Inflammatory macrophage treated with lipopolysaccharide for 4 hours (primary cell): ENCODE results near the gene C1QTNF6.

ENCODE experiments used
- DNase-seq: peaks from one replicate; pipeline ENCODE4 v3.0.0-alpha.2; 2020

C1QTNF6 gene

GRCh38 chr22:37186997-37187522, 987 bp downstream of the C1QTNF6 start:
- no peak for DNase-seq

GRCh38 chr22:37186228-37186996, 1.6 kb downstream of the C1QTNF6 start:
- peak; percentile 59 for DNase-seq

DNA sequence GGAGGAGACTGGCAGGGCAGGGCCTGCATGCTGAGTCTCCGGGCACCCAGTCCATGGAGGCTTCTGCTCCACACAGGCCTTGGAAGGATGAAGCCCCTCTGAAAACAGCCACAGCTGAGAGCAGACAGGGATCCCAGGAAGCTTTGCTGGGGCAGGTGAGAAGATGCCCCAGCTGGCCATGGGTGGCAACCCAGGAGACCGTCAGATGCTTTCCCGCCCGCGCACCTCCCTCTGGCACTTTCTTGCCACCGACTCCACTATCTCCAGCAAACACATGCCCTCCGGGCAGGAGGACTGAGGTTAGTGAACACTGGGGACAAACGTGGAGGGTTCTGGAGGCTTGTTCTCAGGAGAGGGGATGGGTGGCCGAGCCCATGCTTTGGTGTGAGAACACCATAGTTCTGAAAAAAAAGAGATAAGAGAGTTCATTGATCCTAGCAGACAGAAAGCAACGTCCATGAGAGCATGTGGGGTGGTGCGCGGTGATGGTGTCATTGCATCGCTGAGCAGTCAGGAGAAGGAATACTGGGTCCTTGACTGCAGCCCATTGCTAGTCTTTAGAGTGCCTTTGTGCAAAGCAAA, 2.3 kb downstream of the C1QTNF6 start:
- DNase-seq, result no peak

DNA sequence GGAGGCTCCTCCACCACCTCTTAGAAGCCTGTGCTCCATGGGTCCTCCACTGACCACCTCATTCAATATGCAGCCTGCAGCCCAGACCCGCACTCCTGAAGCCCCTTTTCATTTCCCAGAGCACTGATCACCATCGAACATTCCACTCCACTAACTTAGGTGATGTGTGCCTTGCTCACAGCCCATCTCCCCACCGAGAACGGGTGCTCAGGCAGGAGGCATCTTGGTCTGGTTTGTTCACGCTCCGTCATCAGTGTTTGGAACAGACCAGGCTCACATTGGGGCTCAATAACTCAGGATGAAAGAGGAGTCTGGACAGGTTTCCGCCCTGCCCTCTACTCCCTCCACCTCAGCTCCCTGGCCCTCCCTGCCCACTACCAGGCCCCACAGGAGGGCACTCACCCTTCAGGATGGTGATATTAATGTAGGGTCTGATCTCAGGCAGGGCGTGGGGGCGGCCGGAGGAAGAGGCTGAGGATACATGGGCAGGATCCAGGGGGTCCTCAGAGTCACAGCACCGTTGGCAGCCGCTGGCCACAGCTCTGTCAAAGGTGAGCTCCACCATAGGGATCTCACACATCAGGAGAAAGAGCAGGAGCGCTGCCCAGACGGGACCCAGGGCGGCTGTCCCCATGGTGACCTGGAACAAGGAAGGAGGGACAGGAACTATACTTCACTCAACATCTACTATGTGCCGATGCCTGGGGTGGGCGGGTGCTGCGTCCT, 3.1 kb downstream of the C1QTNF6 start:
- no peak for DNase-seq

GRCh38 chr22:37184380-37184755, 3.7 kb downstream of the C1QTNF6 start:
- no peak for DNase-seq

GRCh38 chr22:37183432-37184379, 4.3 kb downstream of the C1QTNF6 start:
- DNase-seq, result no peak

DNA sequence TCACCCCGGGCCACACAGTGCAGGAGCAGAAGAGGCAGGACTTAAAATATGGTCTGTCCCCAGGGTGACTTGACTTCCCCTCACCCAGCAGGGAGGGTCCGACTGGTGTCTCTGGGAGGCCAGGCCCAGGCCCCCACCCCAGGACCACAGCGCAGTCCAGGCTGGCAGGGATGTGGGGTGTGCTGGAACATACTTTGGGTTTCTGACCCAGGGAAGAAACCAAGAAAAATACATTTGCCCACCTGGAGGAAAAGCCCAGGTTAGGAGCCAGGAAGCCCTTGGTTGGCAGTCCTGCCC, 5.2 kb downstream of the C1QTNF6 start:
- DNase-seq, result no peak

- DNase-seq, result no peak
Observed at GRCh38 chr22:37182101-37182948, 5.7 kb downstream of the C1QTNF6 start.

DNA sequence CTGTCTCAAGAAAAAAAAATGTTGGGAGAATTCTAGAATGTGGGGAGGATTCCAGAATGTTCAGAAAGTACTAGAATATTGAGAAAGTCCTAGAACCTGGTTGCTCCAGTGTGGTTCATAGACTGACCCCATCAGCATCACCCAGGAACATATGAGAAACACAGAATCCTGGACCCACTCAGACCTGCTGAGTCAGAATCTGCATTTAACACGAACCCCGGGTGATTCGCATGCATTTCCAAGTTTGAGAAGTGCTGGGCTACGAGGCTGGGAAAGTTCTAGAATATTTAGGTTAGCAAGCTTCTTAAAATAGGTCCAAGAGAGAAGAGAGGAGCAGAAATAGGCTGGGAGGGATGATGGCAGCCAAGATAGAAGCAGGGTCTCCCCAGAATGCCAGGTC, 6.4 kb downstream of the C1QTNF6 start:
- no peak for DNase-seq

DNA sequence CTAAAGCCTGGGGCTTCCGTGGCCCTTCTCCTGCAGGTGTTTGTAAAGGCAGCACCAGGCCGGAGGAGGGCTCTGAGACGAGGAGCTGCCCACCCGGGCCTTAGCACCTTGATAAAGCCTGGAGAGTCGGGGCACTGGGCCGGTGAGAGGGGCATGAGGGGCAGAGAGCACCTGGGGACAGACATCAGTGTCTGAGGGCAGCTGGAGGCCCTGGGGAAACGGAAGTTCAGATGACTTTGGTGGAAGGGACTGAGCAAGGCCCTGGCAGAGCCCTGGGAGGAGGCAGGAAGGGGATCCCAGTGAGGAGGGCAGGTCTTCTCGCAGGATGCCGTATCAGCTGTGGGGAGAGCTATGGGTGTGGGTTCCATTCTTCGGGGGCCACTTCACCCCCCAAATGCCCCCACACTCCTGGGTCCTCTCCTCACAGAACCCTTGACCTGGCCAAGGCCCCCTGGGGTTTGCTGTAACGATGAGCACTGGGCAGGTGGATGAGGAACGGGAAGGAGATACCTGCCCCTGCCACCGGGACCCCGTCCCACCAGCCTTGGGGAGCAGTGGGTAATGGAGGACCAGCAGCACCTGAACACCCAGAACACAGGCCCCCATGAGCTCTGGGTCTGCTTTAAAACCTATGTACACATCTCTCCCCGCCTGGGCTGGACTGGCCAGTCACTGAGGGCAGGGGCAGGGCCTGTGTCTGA, 7.4 kb downstream of the C1QTNF6 start:
- DNase-seq, result no peak

DNA sequence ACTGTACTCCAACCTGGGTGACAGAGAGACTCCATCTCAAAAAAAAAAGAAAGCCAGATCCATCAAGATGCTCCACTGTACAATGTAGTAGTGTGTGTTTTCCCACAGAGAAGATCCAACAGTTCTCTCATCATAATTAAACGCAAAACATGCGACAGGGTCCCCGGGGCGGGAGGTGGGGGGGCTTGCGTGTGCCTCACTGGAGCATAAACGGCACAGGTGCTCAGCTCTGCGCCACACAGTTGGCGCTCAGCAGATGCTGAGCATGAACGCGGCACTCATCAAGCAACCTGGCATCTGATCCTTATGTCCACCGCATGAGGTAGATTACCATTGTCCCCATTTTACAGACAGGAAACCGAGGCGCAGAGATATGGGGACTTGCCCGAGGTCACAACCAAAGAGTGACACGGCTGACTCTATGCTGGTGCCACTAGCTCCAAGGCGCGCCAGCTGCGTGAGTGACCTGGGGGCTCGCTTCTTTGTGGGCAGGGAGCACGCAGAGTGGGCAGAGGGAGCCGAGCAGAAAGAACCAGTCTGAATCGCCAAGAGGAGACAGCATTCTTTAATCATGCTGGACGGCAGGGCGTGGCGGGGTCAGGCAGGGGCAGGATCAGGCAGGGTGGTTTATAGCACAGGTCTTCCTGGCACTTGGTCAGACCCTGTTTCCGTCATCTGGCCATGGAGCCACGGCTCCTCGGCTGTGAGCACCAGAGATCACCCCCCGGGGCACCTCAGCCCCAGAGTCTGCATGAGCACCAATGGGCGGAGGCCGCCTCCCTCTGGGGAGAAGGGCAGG, 8.2 kb downstream of the C1QTNF6 start:
- DNase-seq, result no peak

DNA sequence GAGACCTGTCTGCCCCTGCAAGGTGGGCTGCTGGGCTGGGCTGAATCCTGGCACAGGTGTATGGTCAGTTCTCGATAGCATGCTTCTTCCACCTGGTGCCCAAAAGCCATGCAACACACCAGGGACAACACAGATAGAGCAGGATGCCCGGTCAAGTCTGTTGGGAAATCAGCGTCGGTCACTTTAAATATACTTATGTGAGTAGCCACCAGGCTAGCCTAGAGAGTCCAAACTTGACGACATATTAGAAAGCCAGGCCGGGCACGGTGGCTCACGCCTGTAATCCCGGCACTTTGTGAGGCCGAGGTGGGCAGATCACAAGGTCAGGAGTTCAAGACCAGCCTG, 8.9 kb downstream of the C1QTNF6 start:
- no peak for DNase-seq

DNA sequence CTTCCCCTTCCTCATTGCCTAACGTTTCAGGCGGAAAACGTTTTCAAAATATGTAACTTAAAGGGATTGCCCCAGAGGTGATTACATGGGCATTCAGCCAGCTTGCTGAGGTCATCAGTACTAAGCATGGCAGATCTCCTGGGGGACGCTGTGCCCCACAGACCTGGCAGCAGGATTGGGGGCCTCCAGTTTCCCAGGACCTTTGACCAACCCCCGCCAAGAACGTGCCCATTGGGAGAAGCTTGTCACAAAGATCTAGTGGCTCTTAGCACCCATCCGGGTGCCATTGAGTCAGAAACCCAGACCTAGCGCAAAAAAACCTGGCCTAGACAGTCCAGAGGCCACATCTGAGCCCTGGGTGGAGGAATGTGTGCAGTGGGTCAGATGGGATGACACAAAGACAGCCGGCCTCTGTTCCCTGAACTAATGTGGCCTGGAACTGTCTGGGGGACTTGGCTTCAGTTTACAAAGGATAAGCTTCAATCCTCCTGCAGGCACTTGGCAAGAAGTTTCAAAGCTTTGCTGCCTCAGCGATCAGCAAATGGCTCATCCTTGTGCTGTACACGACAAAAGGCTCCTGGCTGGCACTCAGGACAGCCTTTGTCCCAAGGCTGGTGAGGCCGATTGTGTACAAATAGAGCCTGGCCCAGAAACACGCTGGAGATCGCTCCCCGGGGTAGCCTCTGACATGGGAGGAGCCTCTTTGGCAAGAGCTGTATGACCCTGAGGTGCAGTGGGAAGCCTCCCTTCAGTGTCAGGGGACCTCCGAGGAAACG, 9.5 kb downstream of the C1QTNF6 start:
- peak; percentile 67 for DNase-seq

GRCh38 chr22:37177755-37178154, 10.3 kb downstream of the C1QTNF6 start:
- no peak for DNase-seq

DNA sequence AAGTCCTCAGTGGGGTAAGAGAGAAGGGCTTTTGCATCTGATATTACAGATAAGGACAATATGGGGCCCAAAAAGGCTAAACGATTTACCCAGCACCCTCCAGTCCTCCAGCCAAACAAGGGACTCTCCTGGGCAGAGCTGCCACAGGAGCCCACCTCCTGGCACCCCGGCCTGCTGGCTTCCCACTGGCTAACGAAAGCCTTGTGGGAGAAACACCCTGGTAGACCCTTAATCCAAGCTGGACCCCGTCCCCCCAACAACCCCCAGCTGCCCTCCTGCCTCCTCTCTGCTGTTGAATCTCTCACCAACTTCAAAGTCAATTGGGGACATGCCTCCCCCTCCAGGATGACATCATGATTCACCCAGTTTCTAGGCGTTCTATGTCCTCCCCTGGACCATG, 10.8 kb downstream of the C1QTNF6 start:
- no peak for DNase-seq

DNA sequence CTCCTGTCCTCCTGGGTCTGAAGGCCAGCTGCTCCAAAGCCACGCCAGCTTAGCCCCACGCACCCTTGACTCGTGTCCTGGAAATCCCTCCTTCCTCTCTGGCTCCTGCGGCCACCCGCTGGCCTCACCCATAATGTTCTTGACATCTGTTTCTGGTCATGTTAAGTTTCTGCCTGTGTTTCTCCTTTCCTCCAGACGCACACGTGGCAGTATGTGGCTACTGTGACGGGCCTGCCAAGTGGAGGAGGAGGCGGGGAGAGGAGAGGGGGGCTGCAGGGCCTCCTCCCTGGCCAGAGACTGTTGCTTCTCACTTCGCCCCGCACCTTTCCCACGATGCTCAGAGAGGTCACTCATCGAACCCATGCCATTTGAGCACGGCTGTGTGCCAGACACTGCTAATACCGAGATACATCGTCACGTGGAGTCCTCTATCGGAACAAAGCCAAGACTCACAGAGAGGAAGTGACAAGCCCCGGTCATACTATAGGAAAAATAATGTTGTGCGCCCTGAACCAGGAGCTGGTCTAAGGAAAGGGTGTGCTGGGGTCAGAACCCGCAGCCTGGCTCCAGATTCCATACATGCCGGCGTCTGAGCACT, 11.5 kb downstream of the C1QTNF6 start:
- peak; percentile 73 for DNase-seq

DNA sequence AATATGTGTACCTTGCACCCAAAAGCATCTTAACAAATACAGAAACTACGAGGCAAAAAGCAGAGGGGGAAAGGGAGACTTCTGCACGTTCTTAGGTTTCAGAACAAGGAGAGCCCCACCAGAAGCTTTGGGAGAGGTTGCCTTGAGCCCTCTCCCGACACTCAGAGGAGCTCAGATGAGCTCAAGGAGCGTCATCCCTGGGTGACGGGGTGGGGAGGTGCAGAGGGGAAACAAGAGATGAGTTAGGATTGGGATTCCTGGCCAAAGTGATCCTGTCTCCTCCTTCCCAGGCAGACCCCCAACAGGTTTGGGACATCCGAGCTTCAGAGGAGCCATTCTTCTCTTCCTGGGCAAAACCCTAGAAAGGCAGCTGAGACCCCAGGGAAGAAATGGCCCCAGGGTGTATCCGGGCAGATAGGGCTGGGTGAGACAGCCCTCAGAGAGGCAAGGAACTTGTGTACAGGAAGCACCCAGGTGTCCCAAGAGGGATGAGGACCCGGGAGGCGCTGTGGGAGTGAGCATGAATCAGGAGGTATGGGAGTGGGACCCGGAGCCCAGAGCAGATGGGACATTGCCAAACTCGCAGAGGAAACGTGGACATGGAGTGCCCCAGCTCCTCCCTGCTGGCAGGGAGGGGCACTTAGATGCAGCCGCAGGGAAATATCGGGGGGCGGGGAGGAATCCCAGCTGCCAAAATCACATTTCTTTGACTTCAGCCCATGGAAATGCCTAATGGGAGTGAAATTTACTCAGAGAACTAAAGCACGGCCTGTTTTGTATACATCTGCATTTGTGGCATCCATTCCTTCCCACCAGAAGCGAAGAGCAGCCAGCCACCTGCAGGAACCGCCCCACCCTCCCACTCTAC, 12.4 kb downstream of the C1QTNF6 start:
- DNase-seq, result no peak

- DNase-seq, result no peak
Observed at GRCh38 chr22:37174964-37175363, 13.1 kb downstream of the C1QTNF6 start.
